Measurements from ENCODE around the gene GUCY1B1. TPM values are rescaled to one million over a fixed set of nuclear protein-coding genes. Genes with fewer than 3 reads are reported as not detected.

Gene GUCY1B1
- total and polyA plus RNA-seq, 5 experiments from 2014 or later, result not detected

Other genes with a start within 250 kb of the GUCY1B1 start
- not detected for gene GUCY1A1, start 92.2 kb upstream of the GUCY1B1 start, total RNA-seq
- gene GUCY1A1, start 92.2 kb upstream of the GUCY1B1 start, polyA plus RNA-seq, result not detected
- gene ASIC5, start 107.3 kb downstream of the GUCY1B1 start, total RNA-seq, result not detected
- not detected for gene ASIC5, start 107.3 kb downstream of the GUCY1B1 start, polyA plus RNA-seq
- not detected for gene TDO2, start 144.7 kb downstream of the GUCY1B1 start, total RNA-seq
- not detected for gene TDO2, start 144.7 kb downstream of the GUCY1B1 start, polyA plus RNA-seq
- 10 to 100 TPM; 15.2 to 16.5 TPM for gene CTSO, start 194.8 kb downstream of the GUCY1B1 start, total RNA-seq
- 10 to 100 TPM; 36.8 to 39.6 (median 38.4) TPM for gene CTSO, start 194.8 kb downstream of the GUCY1B1 start, polyA plus RNA-seq

Data from naive thymus-derived CD8-positive, alpha-beta T cell (primary cell).